Sciatic nerve (tissue), 2 donors: Measurements from ENCODE around the gene GRB14. TPM values are rescaled to one million over a fixed set of nuclear protein-coding genes. Genes with fewer than 3 reads are reported as not detected.
"Not testable (repeated sequence)": the region's sequence is repeated elsewhere in the genome, so short reads cannot be mapped to it uniquely, and the experiment has no call there.

Experiments
- ATAC-seq: fragments of 200-7000 bp; cut with Tn5 transposase; one replicate; pipeline ENCODE4 v1.9.1; 2020; ENCODE audit warnings: mild to moderate bottlenecking, moderate library complexity
- DNase-seq: peaks from one replicate; pipeline ENCODE4 v3.0.0-alpha.2; 2020; ENCODE audit warnings: low spot score
- intact Hi-C: fragments of 100-400 bp; cut with DNase I; formaldehyde crosslinking; loops from one replicate; pipeline ENCODE4 v1.14.2; 2022
- total RNA-seq: library from RNA; stranded (reverse); fragmentation: NEBNext Ultra II Directional; extraction: Animal tissue kit (Norgen Biotek cat#: 25700); gene quantifications from one replicate; pipeline ENCODE4 v1.2.1, GENCODE V29; 2021
- donor health status: DM: no; HTN: no; CAD: no.
- donor health status: DM: no; HTN: no; CAD: no.

GRB14 gene
- total RNA-seq, 1 donor from 2014 or later = 20.2 TPM

- DNase-seq (no peak), ATAC-seq (no peak)
- intact Hi-C loops = no loop called here
These were observed 108.4 kb downstream of the GRB14 start for GRCh38 chr2:164512871-164513270.

GRCh38 chr2:164511738-164512137 lies 109.5 kb downstream of the GRB14 start:
- intact Hi-C loops = no loop called here
- no peak for ATAC-seq

GRCh38 chr2:164510895-164511294 lies 110.4 kb downstream of the GRB14 start:
- intact Hi-C loops = no loop called here

More at GRCh38 chr2:164511738-164512137, 109.5 kb downstream of the GRB14 start:
- DNase-seq = no peak

GRCh38 chr2:164509137-164509877 lies 112.0 kb downstream of the GRB14 start:
- no peak for ATAC-seq
- intact Hi-C loops = no loop called here
- no peak for DNase-seq

More at GRCh38 chr2:164510895-164511294, 110.4 kb downstream of the GRB14 start:
- DNase-seq = no peak
- ATAC-seq = no peak

DNA sequence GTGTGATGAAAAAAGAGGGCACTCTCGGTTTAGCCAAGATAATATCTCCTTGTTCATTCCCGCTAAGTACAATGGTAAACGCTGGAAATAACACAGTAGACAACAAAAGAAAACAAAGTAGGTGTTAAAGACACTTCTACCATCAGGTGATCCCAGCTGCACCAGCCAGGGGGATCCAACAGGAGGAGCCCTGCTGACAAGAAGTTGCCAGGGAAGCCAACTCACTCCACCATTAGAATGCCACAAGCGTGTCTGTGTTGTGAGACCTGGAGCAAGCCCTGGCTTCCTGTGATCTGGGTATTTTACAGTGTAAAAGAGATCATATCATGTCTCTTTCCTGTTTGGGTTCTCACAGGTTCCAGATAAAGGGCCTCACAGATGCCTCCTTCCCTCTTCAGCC lies 117.0 kb downstream of the GRB14 start:
- no peak for DNase-seq
- intact Hi-C loops = no loop called here
- ATAC-seq = no peak

GRCh38 chr2:164498836-164499235 lies 122.4 kb downstream of the GRB14 start:
- intact Hi-C loops = no loop called here
- ATAC-seq (no peak), DNase-seq (no peak)

GRCh38 chr2:164496881-164497280 lies 124.4 kb downstream of the GRB14 start:
- intact Hi-C loops = no loop called here
- no peak for ATAC-seq
- no peak for DNase-seq

- intact Hi-C loops = no loop called here
- ATAC-seq (no peak), DNase-seq (no peak)
These were observed 124.9 kb downstream of the GRB14 start for GRCh38 chr2:164496421-164496820.

GRCh38 chr2:164495491-164496223 lies 125.6 kb downstream of the GRB14 start:
- DNase-seq (no peak), ATAC-seq (peak; percentile 89)
- intact Hi-C loops = no loop called here

DNA sequence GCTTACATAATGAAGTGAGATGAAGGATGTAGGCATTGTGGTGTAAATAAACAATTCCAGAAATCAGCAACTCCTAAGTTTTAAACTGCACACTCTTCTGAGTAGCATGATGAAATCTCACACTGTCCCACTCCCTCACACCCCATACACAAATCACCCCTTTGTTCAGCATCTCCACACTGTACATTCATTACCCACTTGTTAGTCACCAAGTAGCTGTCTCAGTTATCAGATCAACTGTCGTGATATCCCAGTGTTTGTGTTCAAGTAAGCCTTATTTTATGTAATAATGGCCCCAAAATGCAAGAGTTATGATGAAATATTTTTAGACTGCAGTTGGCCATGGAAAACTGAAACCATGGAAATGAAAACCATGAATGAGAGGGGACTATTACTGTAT lies 135.7 kb downstream of the GRB14 start:
- no peak for ATAC-seq
- DNase-seq = no peak
- intact Hi-C loops = no loop called here

- DNase-seq = peak; percentile 58
- intact Hi-C loops = no loop called here
- ATAC-seq = peak; percentile 73
These were observed 141.8 kb downstream of the GRB14 start for GRCh38 chr2:164479460-164479859.

DNA sequence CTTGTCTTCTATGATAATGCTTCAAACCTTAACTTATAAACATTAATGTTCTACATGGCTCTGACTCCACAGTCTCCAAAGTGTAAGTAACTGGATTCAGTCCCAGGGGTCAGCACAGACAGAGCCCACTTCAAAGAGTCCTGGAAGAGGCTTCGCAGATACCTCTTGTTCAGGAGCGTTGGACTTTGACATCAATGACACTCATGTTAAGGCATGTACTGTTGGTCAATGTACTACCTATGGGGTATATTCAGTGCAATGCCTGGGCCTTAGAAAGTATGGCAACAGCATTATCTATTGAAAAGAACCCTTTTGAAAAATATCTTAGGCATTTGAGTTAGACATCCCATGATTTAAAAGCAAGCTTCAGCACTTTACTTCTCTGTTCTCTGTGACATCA lies 143.1 kb downstream of the GRB14 start:
- intact Hi-C loops = no loop called here

DNA sequence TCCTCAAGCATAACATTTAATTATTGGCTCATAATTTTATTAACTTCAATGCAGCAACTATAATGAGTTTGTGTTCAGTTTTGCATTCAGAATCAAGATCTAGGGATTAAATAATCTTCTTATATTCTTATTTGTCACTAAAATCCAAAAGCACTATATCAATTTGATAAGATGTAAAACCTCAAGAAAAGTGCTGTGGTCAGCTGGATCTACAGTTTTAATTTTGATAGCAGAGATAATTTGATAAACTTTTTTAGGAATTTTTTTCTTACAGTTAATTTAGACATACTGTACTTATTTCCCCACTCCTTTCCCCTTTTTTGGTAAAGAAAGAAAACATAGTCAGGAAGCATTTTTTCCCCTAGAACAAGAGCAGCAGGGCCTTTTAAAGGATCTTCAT lies 146.4 kb downstream of the GRB14 start:
- intact Hi-C loops = no loop called here
- no peak for ATAC-seq
- DNase-seq = no peak

More for the DNA sequence above, 143.1 kb downstream of the GRB14 start:
- DNase-seq = no peak
- no peak for ATAC-seq

- no peak for ATAC-seq
- intact Hi-C loops = no loop called here
- DNase-seq = no peak
These were observed 148.3 kb downstream of the GRB14 start for GRCh38 chr2:164473021-164473420.

GRCh38 chr2:164465047-164465446 lies 156.2 kb downstream of the GRB14 start:
- ATAC-seq, intact Hi-C loops, DNase-seq: not testable (repeated sequence)

- ATAC-seq (no peak), DNase-seq (no peak)
- intact Hi-C loops = no loop called here
These were observed 156.9 kb downstream of the GRB14 start for GRCh38 chr2:164464376-164464775.

DNA sequence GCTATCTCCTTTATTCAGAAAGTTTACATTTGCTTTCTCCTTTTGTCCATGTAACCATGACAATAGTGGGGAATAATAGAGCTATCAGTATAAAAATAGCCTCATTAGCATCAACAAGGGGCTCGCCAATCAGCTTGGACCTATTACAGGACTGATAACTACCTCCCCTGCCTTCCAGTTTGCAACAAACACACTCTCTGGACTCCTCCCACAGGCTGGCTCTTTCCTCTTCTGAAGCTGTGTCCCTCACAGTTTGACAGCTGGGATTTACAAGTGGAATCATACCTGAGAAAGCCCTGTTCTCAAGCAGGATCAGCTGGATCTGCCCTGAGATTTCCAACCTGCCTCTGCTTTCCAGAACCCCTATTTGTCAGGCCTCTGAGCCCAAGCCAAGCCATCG lies 162.5 kb downstream of the GRB14 start:
- no peak for ATAC-seq
- intact Hi-C loops = no loop called here

DNA sequence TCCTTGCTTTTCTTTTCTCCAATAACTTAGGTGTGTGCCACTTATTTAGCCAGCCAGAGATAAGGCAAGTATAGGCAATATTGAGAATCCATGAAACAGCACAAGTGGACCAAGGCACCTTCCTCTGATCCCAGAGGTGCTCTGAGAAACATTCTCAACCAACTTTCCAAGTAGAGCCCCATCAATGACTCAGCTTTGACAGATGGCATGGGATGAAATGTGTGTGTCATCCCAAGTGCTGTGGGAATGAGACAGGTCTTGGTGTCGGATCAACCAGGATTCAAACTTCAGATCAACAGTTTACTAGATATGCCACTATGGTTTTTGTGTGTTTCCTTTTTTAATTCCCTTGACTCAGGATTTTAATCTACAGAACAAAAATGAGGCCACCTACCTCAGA lies 164.0 kb downstream of the GRB14 start:
- intact Hi-C loops = no loop called here
- DNase-seq (no peak), ATAC-seq (no peak)

More for the DNA sequence above, 162.5 kb downstream of the GRB14 start:
- DNase-seq = no peak

- intact Hi-C loops = no loop called here
- ATAC-seq (no peak), DNase-seq (no peak)
These were observed 164.7 kb downstream of the GRB14 start for GRCh38 chr2:164456619-164457018.

DNA sequence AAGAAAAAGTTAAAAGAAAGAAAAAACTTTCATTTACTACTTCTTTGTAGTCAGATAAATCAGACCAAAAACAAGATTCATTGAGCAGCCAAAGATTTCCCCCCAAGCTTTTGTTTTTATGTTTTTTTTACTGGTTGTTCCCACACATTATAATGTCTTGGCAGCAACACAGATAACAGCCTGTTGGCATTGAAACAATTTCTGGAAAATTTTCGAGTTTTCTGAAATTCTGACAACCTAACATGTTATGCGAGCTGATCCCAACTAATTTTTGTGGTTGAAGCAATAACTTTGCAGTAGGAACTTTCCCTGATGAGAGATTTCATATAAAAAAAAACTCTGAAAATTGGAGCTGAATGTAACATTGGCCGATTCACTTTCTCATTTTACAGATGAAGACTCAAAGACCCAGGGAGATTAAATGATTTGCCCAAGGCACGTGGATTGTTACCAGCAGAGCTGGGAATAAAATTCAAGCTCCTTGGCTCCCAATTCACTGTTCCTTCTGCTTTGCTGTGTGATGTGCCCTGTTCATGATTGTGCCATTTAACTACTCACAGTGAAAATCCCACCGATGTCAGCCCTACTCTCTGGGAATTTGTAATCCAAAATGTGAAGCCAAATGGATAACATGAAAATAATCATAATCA lies 167.5 kb downstream of the GRB14 start:
- ATAC-seq (no peak), DNase-seq (no peak)
- intact Hi-C loops = no loop called here
